Measurements from ENCODE around the gene GMPR. TPM values are rescaled to one million over a fixed set of nuclear protein-coding genes. Genes with fewer than 3 reads are reported as not detected.
"Not testable (repeated sequence)": the region's sequence is repeated elsewhere in the genome, so short reads cannot be mapped to it uniquely, and the experiment has no call there.

The GMPR gene
- total and polyA plus RNA-seq, 12 donors, result 17.0 to 49.1 (median 26.3) TPM

- 86 to 91% (median 87%) methylated on average over 6 of the region's 6 CpGs for WGBS, 4 donors
- H3K27ac ChIP-seq, result no peak overlapping the region
Measured at GRCh38 chr6:16258709-16259075, 20.3 kb downstream of the GMPR start.

GRCh38 chr6:16259604-16260003 is 21.2 kb downstream of the GMPR start:
- not testable (repeated sequence) for H3K27ac ChIP-seq

More at GRCh38 chr6:16258709-16259075, 20.3 kb downstream of the GMPR start:
- Histone ChIP-seq H3K36me3 (replicated peaks in 1 of 2) (no peaks in the 10 kb centered on the region), H3K9me3 (replicated peaks in 1 of 3) (no peaks in the 10 kb centered on the region), H3K4me1 (replicated peaks in 1 of 2) (no peaks in the 10 kb centered on the region), H3K4me3 (no peak overlapping the region), H3K27me3 (no peaks in the 10 kb centered on the region)
- no peak for DNase-seq
- intact Hi-C loops (cut with DNase I), result no loop called here
- TF ChIP-seq, protein P1, sequence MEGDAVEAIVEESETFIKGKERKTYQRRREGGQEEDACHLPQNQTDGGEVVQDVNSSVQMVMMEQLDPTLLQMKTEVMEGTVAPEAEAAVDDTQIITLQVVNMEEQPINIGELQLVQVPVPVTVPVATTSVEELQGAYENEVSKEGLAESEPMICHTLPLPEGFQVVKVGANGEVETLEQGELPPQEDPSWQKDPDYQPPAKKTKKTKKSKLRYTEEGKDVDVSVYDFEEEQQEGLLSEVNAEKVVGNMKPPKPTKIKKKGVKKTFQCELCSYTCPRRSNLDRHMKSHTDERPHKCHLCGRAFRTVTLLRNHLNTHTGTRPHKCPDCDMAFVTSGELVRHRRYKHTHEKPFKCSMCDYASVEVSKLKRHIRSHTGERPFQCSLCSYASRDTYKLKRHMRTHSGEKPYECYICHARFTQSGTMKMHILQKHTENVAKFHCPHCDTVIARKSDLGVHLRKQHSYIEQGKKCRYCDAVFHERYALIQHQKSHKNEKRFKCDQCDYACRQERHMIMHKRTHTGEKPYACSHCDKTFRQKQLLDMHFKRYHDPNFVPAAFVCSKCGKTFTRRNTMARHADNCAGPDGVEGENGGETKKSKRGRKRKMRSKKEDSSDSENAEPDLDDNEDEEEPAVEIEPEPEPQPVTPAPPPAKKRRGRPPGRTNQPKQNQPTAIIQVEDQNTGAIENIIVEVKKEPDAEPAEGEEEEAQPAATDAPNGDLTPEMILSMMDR (IDR thresholded peaks at IDR 0.05), result no peak
- TF ChIP-seq POLR2A (IDR thresholded peaks at IDR 0.05), result no peak

GRCh38 chr6:16260602-16261001 is 22.2 kb downstream of the GMPR start:
- intact Hi-C loops (cut with DNase I); H3K27ac ChIP-seq; H3K4me3 ChIP-seq; DNase-seq; H3K4me1 ChIP-seq (replicated peaks in 1 of 2); H3K27me3 ChIP-seq; H3K36me3 ChIP-seq (replicated peaks in 1 of 2); H3K9me3 ChIP-seq (replicated peaks in 1 of 3): not testable (repeated sequence)
- WGBS, 4 donors, result 85 to 99% (median 89%) methylated on average over 6 to 9 of the region's 9 CpGs

More at GRCh38 chr6:16259604-16260003, 21.2 kb downstream of the GMPR start:
- H3K27me3 ChIP-seq; DNase-seq; intact Hi-C loops (cut with DNase I); H3K4me1 ChIP-seq (replicated peaks in 1 of 2); H3K36me3 ChIP-seq (replicated peaks in 1 of 2); H3K9me3 ChIP-seq (replicated peaks in 1 of 3); H3K4me3 ChIP-seq: not testable (repeated sequence)
- 91 to 98% (median 94%) methylated on average over 2 of the region's 3 CpGs for WGBS, 4 donors

- H3K27me3 ChIP-seq, DNase-seq: not testable (repeated sequence)
- 89 to 92% (median 92%) methylated on average over 10 to 12 of the region's 12 CpGs for WGBS, 4 donors
Measured at GRCh38 chr6:16262773-16263172, 24.4 kb downstream of the GMPR start.

DNA sequence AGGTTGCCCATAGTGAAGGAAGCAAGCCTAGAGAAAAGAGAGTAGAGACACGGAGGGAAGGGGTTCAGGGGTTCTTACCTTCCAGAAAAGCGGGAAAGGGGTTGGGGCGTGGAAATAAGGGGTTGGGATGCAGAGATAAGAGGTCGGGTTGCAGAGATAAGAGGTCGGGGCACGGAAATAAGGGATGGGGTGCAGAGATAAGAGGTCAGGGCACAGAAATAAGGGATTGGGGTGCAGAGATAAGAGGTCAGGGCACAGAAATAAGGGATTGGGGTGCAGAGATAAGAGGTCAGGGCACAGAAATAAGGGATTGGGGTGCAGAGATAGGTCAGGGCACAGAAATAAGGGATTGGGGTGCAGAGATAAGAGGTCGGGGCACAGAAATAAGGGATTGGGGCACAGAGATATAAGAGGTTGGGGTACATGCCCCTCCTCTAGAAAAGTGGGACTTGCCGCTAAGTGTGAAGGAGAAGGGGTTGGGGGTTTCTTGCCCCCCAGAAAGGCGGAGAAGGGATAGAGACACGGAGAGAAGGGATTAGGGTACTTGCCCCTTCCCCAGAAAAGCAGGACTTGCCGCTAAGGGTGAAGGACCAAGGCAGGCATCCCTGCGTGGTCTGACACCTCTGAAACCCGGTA is 25.2 kb downstream of the GMPR start:
- H3K36me3 ChIP-seq (replicated peaks in 1 of 2); H3K4me1 ChIP-seq (replicated peaks in 1 of 2); H3K27me3 ChIP-seq; H3K27ac ChIP-seq; H3K9me3 ChIP-seq (replicated peaks in 1 of 3); intact Hi-C loops (cut with DNase I); H3K4me3 ChIP-seq; DNase-seq: not testable (repeated sequence)
- WGBS, 4 donors, result 89 to 95% (median 92%) methylated on average over 13 of the region's 13 CpGs

More at GRCh38 chr6:16262773-16263172, 24.4 kb downstream of the GMPR start:
- H3K9me3 ChIP-seq (replicated peaks in 1 of 3); H3K4me1 ChIP-seq (replicated peaks in 1 of 2); H3K27ac ChIP-seq; H3K4me3 ChIP-seq; intact Hi-C loops (cut with DNase I); H3K36me3 ChIP-seq (replicated peaks in 1 of 2): not testable (repeated sequence)

DNA sequence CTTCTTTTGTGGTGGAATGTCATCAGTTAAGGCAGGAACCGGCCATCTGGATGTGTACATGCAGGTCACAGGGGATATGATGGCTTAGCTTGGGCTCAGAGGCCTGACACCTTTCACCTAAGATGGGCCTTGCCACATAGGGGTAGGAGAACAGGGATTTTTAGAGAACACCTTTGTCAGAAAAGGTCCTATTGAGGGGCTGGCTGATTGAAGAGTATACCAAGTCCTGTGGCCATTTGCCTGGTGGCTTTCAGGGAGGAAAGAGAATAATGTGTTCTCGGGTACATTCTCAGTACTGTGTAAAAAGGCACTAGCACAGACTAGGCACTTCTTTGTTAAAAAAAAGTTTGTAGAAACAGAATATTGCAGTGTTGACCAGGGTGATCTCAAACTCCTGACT is 26.4 kb downstream of the GMPR start:
- Histone ChIP-seq H3K9me3 (replicated peaks in 1 of 3) (no peaks in the 10 kb centered on the region), H3K27me3 (no peaks in the 10 kb centered on the region), H3K4me1 (replicated peaks in 1 of 2) (no peaks in the 10 kb centered on the region), H3K27ac (no peak overlapping the region), H3K36me3 (replicated peaks in 1 of 2) (no peaks in the 10 kb centered on the region), H3K4me3 (no peak overlapping the region)
- intact Hi-C loops (cut with DNase I), result no loop called here
- TF ChIP-seq, protein P1 (IDR thresholded peaks at IDR 0.05), result no peak
- TF ChIP-seq POLR2A (IDR thresholded peaks at IDR 0.05), result no peak
- DNase-seq, result no peak
- 78 to 100% (median 96%) methylated on average over 1 to 2 of the region's 2 CpGs for WGBS, 4 donors

All from adrenal gland (tissue), 12 donors.